Left ventricle myocardium inferior (tissue), 1 donor: Measurements from ENCODE around the gene PRSS21. TPM values are rescaled to one million over a fixed set of nuclear protein-coding genes. Genes with fewer than 3 reads are reported as not detected.

Experiments
- DNase-seq: peaks from one replicate; pipeline ENCODE4 v3.0.0-alpha.2; 2020
- H3K27ac ChIP-seq: fragments of 200-600 bp; replicated peaks from 2 replicates; pipeline ENCODE4 v1.8.0; 2021
- H3K27me3 ChIP-seq: fragments of 200-600 bp; 2 replicates; pipeline ENCODE4 v1.8.0; 2021; ENCODE audit warnings: low read depth
- H3K36me3 ChIP-seq: fragments of 200-600 bp; 2 replicates; pipeline ENCODE4 v1.8.0; 2021
- H3K4me1 ChIP-seq: fragments of 200-600 bp; 2 replicates; pipeline ENCODE4 v1.8.0; 2021
- H3K4me3 ChIP-seq: fragments of 200-600 bp; 2 replicates; pipeline ENCODE4 v1.8.0; 2021; ENCODE audit warnings: mild to moderate bottlenecking, moderate library complexity
- H3K9me3 ChIP-seq: fragments of 200-600 bp; replicated peaks from 2 replicates; pipeline ENCODE4 v1.8.0; 2021
- CTCF ChIP-seq: fragments of 200-600 bp; IDR thresholded peaks from 2 replicates; pipeline ENCODE4 v1.8.0; 2021; ENCODE audit warnings: antibody characterized with exemption, mild to moderate bottlenecking, borderline replicate concordance
- intact Hi-C: fragments of 100-400 bp; cut with micrococcal nuclease; formaldehyde crosslinking; loops from one replicate; pipeline ENCODE4 v1.11.0; 2022
- total RNA-seq: library from RNA; stranded (reverse); fragmentation: NEBNext Ultra II Directional; extraction: Animal tissue kit (Norgen Biotek cat#: 25700); gene quantifications from one replicate; pipeline ENCODE4 v1.2.1, GENCODE V29; 2021
- donor health status: DM: no; HTN: yes; CAD: no; lungs with severe emphysema.

The PRSS21 gene
- total RNA-seq, 1 donor from 2014 or later, result not detected

- Histone ChIP-seq H3K36me3 (no peaks in the 10 kb centered on the region), H3K27me3 (peaks cover 82% of the 10 kb centered on the region), H3K4me1 (peaks cover 7% of the 10 kb centered on the region), H3K9me3 (no peaks in the 10 kb centered on the region), H3K4me3 (no peak overlapping the region), H3K27ac (no peak overlapping the region)
- intact Hi-C loops, result no loop called here
- no peak for DNase-seq
- no peak for TF ChIP-seq CTCF
These were observed 3.2 kb upstream of the PRSS21 start for GRCh38 chr16:2813771-2814221.

GRCh38 chr16:2814551-2815298 is 2.3 kb upstream of the PRSS21 start:
- TF ChIP-seq CTCF, result no peak
- intact Hi-C loops, result no loop called here
- Histone ChIP-seq H3K27ac (no peak overlapping the region), H3K9me3 (no peaks in the 10 kb centered on the region), H3K4me1 (peaks cover 7% of the 10 kb centered on the region), H3K4me3 (no peak overlapping the region), H3K36me3 (no peaks in the 10 kb centered on the region), H3K27me3 (peaks cover 92% of the 10 kb centered on the region)
- DNase-seq, result no peak

- intact Hi-C loops, result no loop called here
- TF ChIP-seq CTCF, result no peak
- Histone ChIP-seq H3K27me3 (peaks cover 95% of the 10 kb centered on the region), H3K27ac (no peak overlapping the region), H3K4me3 (no peak overlapping the region), H3K36me3 (no peaks in the 10 kb centered on the region), H3K4me1 (peaks cover 7% of the 10 kb centered on the region), H3K9me3 (no peaks in the 10 kb centered on the region)
- no peak for DNase-seq
These were observed 1.7 kb upstream of the PRSS21 start for GRCh38 chr16:2815299-2815771.

- DNase-seq, result no peak
- no peak overlapping the region for H3K27ac ChIP-seq
- intact Hi-C loops, result no loop called here
- H3K4me3 ChIP-seq, result no peak overlapping the region
- H3K4me1 ChIP-seq, result no peaks in the 10 kb centered on the region
- H3K27me3 ChIP-seq, result peaks cover 96% of the 10 kb centered on the region
- TF ChIP-seq CTCF, result no peak
- H3K36me3 ChIP-seq, result no peaks in the 10 kb centered on the region
- H3K9me3 ChIP-seq, result no peaks in the 10 kb centered on the region
These were observed 569 bp downstream of the PRSS21 start for GRCh38 chr16:2817340-2818271.

- H3K36me3 ChIP-seq, result no peaks in the 10 kb centered on the region
- H3K27ac ChIP-seq, result no peak overlapping the region
- no peak for DNase-seq
- H3K4me3 ChIP-seq, result no peak overlapping the region
- H3K27me3 ChIP-seq, result peaks cover 88% of the 10 kb centered on the region
- TF ChIP-seq CTCF, result no peak
- no peaks in the 10 kb centered on the region for H3K9me3 ChIP-seq
- intact Hi-C loops, result no loop called here
- no peaks in the 10 kb centered on the region for H3K4me1 ChIP-seq
These were observed 1.3 kb downstream of the PRSS21 start for GRCh38 chr16:2818272-2818876.
